NB4 (cell line): ENCODE data around the gene HOXA6.

Experiments
- CTCF ChIP-seq: IDR thresholded peaks from one replicate; pipeline ENCODE4 v1.5.1; 2012; ENCODE audit warnings: low read depth, low read length
- POLR2A ChIP-seq: IDR thresholded peaks from 2 replicates; pipeline ENCODE4 v1.6.1; 2011; ENCODE audit warnings: mild to moderate bottlenecking; ENCODE audit not compliant: insufficient read length; ENCODE audit errors: extremely low read depth

DNA sequence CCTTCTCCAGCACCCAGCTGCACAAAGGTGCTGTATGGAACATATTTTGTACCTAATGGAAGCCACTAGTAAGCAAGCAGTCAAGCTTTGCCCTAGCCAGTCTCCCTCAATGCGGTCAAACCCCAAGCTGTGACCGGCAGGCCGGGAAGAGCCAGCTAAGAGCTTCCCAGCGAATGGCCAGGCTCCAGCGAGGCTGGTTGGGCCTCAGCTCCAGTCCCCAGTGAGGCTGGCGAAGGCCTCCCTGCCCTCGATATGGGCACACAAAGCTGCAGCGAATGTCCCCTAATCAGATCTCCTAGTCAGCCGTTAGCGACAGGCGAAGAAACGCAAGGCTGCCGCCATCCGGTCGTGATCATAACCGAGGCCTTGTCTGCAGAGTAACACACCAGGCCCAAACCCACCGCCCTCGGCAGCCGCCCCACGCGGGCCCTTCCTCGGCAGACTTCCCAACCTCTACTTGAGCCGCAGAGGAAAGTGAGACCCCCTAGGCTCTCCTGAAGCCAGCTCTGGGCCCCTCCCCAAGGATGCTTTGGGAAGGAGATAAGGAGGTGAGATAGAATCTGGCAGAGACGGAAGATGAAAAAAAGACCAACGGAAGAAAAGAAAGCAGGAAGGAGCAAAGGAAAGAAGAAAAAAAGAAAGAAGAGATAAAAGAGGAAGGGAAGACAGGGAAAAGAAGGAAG is 20.8 kb upstream of the HOXA6 start:
- TF ChIP-seq CTCF (no peak), POLR2A (no peak)
